COR-L47 (cell line): ENCODE data around the gene SH3RF2.
"Not testable (repeated sequence)": the region's sequence is repeated elsewhere in the genome, so short reads cannot be mapped to it uniquely, and the experiment has no call there.

Source experiments
- DNase-seq: peaks from one replicate; lab custom pipeline; 2025; lab: John Stamatoyannopoulos, UW

The SH3RF2 gene

DNA sequence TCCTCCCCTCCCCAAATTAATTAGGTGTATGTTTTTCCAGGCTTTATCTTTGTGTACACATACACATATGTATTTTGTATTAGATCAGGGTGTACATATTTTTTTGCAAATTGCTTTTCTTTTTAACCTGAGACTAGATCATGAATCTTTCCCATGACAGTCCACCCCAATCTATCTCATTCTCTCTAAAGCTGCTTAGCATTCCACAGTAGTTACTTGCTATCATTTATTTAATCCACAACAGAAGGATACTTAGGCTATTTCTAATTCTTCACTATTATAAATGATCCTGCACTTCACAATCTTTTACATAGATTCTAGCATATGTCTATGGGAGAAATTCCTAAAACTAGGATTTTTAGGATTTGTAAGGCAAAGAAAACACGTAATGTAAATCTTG is 43.9 kb downstream of the SH3RF2 start:
- no peak for DNase-seq

DNA sequence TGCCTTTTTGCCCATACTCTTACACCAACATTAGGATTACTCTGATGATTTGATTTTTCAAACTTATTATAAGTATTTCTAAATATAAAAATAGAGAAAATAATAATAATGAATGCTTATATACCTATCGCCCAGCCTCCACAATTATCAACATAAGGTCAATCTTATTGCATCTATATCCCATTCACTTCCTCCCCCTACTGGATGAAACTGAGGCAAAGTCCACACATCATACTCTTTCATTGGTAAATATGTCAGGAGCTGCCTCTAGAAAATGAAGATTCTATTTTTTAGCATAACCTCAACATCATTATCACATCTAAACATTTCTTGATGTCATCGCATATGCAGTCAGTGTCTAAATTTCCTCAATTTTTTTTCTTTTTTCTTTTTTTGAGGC is 44.3 kb downstream of the SH3RF2 start:
- DNase-seq = no peak

DNA sequence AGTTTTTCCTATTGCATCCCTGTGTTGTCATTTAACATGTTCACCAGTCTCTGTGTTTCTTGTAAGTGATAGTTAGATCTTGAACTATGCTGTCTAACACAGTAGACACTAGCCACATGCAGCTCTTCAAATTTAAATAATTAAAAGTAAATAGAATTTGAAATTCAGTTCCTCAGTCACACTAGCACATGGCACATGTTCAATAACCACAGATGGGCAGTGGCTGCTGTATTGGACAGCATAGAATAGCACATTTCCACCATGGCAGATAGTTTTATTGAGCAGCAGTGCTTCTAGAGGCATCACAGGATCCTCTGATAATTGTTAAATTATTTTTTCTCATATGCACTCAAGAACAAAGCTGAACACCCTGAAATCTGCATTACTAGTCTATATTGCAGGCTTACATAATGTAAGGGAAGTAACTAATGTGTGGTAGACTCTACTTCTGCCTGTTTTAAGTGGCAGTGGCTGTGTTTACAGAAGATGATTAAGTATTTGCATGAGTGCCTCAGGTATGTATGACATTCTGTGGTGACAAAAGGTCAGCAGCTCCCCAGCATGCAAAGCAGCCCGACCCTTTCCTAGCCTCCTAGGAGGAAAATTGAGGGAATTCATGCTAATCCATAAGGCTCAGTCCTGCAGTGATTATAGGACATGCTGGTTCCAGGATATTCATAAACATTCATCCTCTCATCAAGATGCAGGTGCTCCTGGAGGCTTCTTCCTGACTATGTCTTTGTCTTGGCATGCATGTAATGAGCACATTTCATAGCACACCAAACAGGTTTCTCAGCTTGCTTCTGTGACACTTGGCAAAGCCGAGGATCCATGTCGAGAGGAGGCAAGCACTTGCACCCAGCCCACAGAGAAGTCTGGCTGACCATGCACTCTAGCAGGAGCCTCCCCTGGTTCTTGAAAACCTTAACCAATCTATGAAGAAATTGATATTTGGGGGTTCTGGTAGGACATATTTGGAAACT is 45.5 kb downstream of the SH3RF2 start:
- DNase-seq = no peak

DNA sequence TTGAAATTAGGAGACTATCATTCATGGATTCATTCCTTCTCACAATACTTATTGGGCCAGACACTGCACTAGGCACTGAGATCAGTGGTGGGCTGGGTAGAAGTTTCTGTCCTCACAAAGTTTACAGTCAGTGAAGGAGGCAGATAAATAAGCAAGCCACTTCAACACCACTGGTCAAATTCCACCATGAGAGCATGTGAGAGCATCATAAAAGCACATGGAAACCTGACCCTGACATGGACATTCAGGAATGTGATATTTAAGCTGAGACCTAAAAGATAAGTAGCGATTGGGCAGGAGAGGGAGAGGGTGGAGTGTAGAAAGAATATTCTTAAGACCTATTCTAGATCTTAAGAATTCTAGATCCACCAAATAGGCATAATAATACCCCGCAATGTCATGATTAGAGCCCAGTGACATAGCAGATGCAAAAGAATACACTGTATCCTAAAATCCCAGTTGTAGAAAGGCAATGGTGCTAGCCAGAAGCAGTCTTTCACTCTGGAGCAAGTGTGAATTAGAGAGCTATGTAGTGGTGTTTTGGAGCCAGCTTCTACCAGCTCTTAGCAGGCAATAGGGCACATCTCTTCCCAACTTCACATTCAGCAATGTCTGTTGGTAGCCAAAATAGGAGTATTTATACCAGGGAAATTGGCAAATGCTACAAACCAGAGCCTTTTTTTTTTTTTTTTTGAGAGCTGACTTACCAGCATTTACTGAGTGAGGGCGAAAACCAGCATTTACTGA is 46.4 kb downstream of the SH3RF2 start:
- DNase-seq = no peak

DNA sequence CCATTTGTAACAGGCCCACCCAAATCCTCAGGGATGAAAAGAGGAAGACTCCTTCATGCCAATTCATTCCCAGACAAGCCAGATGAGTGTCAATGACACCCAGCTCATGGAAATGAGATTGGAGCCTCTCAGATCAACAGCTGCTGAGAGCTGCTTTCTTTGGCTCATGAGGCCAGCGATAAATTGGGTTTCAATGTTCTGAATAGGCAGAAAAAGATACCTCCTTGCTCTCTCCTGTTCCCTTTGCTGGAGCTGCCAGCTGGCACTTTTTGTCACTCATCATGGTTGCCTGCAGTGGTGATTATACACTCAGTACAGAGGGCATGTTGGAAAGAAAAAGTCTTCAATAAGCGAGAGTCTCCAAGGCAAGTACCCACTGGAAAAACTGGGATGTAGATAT is 47.1 kb downstream of the SH3RF2 start:
- no peak for DNase-seq

DNA sequence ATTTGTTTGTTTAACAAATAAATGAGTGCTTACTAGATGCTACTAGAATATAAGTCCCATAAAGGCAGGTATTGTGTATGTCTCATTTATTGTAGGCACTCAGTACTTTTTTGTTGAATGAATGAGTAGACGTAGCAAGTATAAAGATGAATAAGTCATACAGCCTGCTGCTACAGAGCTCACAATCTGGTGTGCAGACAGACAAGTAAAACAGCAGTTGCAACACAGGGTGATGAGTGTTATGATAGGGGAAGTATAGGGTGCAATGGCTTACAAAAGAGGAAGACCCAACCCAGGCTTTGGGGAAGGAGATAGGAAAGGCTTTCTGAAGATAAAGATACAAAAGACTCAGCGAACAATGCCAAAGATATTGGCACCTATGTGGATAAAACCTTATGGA is 47.7 kb downstream of the SH3RF2 start:
- DNase-seq = no peak

DNA sequence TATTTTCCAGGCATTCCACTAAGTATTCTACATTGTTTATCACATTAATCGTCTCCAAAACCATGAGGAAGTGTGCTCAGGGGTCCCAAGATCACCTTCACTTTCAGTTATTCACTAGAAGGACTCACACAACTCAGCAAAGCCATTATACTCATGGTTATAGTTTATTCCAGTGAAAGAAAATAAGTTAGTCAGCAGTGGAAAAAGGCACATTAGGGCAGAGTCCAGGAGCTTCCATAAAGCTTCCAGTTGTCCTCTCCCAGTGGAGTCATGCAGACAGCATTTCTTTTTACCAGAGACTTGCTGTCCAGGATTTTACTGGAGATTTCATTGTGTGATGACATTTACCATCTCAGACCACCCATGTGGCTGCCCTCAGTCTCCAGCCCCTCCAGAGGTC is 51.5 kb downstream of the SH3RF2 start:
- DNase-seq = no peak

DNA sequence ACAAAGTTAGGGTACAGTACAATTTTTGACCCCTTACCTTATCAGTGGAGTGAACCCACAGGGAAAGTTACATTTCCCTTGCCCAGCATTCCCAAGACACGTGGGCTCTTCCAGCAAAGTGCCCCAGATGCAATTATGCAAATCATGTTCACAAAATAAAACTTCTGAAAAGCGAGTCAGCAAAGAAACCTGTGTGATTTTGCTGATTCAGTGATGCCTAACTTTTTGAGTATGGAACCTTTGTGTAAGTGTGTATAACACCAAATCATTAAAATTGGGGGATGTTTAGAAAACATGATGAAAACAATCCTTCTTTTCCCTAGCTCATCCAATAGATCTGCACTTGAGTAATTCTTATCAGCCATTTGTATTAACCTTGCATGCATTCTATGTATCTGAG is 52.6 kb downstream of the SH3RF2 start:
- DNase-seq = no peak

DNA sequence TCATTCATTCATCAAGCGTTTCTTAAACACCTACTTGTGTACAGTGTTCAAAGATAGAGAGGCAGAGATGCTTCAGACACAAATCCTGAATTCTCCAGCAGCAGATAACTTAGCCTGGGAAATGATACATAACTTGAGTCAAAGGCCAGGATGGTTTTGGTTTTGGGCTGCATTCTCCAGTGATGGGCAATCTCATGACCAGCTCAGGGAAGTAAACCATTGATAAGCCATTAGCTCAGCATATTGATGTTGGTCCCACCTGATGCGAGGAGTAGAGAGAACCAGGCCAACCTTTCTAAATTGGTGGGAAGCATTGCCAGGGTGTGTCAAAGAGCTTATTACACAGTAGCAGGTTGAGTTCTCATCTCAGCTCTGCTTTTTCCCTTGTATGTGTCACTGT is 53.0 kb downstream of the SH3RF2 start:
- no peak for DNase-seq

DNA sequence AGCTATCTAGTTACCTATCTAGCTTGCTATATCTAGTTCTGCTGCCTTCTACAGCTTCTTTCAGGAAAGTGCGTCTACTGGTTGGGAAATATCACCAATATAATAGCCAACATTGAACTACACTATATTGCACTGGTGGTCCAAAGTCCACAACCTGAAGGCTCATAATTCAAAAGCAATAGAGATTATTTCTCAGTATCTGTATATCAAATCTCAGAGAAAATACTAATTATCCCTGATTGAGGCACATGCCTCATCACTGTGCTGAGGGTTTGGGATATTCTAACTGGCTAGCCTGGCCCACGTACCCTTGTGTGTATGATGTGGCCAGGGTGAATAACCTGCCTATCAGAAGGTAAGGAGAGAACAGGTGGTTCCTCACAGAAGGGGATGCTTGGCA is 53.8 kb downstream of the SH3RF2 start:
- no peak for DNase-seq

DNA sequence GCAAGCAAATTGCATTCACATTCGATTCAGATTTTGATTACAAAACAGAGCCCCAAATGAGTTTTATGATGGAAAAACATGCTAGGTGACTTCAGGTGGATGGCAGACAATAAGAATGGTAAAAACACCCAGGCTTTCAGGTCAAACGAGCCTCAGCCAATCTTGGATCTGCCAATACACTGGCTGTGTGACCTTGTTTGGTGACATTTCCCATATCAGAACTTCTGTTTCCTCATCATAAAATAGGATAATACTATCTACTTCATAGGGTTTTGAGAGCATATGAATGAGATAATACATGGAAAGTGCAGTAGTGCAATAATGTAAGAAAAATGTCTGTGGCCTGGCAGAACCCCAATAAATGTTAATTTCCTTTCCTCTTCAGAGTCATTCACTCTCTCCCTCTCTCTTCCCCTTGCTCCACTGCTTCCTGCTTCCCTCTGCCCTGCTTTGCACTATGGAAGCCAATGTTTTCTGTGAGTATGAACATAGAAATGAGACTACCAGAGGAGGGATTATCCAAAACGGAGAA is 54.7 kb downstream of the SH3RF2 start:
- no peak for DNase-seq

DNA sequence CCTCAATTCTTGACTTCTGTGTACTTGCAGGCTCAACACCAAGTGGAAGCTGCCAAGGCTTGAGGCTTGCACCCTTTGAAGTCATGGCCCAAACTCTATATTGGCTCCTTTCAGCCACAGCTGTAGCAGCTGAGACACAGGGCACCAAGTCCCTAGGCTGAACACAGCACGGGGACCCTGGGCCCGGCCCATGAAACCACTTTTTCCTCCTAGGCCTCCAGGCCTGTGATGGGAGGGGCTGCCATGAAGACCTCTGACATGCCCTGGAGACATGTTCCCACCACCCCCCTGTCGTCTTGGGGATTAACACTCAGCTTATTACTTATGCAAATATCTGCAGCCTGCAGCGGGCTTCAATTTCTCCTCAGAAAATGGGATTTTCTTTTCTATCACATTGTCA is 57.2 kb downstream of the SH3RF2 start:
- DNase-seq = not testable (repeated sequence)

DNA sequence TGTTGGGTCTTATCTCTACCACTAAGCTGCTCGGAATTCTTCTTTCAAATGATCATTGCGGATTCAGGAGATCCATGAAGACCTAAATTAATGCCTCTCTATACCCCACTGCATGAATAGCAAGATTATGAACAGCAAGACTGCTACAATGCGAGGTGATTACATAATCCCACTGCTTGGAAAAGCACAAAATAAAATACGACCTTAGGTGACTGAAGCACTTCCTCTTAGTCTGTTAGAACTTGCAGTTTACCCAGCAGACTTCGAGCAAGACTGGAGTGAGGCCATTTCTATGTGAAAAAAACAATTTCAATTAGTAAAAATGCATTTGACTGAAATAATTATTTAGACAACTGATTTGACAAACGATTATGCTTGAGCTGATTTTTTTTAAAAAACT is 59.8 kb downstream of the SH3RF2 start:
- no peak for DNase-seq

DNA sequence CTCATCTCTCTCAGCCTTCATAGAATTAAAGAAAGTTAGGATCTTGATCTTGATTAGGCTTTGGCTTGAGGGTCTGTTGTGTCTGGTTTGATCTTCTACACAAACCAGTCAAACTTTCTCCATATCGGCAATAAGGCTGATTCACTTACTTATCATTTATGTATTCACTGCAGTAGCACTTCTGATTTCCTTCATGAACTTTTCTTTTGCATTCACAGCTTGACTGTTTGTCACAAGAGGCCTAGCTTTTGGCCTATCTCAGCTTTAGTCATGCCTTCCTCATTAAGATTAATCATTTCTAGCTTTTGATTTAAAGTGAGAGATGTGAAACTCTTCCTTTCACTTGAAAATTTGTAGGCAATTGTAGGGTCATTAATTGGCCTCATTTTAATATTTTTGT is 62.8 kb downstream of the SH3RF2 start:
- DNase-seq = no peak

DNA sequence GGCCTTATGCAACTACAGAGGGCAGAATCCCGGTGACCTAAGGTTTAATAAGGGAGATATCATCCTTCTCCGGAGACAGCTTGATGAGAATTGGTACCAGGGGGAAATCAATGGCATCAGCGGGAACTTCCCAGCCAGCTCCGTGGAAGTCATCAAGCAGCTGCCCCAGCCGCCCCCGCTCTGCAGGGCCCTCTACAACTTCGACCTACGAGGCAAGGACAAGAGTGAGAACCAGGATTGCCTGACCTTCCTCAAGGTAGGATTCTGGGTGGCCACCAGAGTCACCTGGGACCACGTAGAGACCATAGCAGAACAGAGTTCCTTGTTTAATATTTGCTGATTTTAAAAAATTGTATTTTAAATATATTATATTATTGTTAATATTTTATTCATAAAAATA is 63.7 kb downstream of the SH3RF2 start:
- no peak for DNase-seq

DNA sequence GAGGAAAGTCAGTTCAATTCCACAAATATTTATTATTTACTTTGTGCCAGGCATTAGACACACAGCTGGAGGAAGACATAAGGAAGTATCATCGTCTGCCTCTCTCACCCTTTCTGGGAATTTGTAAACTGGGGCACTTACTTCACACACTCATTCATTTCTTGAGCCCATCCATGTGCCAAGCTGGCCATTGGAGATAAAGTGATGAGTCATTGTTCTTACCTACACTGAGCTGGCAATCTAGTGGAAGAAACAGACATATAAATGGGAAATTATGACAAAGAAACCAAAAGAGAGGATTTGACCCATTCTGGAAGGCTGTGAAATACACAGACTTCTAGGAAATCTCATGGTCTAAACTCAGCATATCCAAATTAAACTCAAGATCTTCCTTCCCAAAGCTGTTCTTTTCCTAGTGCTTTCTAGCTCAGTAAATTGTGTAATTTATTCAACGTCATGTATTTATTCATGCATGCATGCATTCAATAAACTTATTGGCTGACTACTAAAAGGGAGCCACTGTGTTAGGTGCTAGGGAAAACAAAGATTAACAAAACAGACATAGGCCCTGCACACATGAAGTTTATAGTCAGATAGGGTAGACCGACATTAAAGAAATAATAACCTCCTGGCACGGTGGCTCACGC is 65.3 kb downstream of the SH3RF2 start:
- no peak for DNase-seq

DNA sequence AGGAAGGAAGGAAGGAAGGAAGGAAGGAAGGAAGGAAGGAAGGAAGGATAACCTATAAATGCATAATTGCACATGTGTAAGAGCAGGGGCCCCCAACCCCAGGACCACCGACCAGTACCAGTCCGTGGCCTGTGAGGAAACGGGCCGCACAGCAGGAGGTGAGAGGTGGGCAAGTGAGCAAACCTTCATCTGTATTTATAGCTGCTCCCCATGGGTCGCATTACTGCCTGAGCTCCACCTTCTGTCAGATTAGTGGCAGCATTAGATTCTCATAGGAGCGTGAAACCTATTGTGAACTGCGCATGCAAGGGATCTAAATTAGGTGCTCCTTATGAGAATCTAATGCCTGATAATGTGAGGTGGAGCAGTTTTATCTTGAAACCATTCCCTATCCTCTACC is 66.1 kb downstream of the SH3RF2 start:
- DNase-seq = no peak

DNA sequence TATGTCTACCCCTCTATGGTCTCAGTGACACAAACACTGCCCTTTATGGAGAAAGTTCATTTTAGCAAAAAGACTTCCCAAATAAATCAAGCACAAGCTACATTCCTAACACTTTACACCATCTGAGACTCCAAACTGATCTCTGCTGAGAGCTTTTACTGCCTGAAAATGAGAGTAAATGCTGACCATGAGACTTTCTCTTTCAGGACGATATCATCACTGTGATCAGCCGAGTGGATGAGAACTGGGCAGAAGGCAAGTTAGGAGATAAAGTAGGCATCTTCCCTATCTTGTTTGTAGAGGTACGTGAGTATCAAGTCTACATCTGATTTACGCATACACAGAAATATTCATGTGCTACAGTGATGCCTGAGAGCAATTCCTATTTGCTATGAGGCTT is 67.5 kb downstream of the SH3RF2 start:
- DNase-seq = no peak

DNA sequence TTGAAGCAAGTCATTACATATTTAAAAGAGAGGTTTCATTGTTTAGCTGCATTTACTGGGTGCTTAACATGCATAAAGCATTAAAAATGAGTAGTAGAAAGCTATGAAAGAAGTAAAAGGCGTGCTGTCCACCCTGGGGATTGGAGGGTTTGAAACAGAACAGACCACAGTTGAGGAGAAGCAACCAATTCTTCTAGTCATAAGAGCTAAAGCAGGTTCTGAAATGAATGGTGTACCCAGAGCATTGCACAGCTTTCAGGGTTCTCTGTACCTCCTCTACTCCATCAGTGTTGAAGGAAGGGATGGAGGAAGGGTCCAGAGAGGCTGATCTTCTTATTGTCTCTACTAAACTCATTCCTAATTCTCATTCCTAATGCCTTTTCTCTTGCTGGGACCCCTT is 68.9 kb downstream of the SH3RF2 start:
- DNase-seq = no peak

DNA sequence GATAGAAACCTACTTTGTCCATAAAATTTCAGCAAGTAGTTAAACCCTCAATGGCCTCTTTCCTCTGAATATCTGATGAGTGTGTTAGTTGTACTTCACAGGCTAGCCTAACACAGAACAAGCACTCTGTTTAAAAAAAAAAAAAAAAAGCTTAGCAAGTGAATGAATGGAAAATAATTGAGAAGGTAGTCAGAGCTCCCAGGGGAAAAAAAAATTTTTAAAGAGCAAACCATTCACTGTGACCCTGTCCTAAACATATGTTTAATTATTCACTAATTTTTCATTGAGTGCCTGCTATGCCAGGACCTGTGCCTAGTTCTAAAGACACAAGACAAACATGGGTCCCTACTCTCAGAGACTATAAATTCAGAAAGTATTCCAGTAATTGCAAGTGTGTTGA is 69.3 kb downstream of the SH3RF2 start:
- no peak for DNase-seq

DNA sequence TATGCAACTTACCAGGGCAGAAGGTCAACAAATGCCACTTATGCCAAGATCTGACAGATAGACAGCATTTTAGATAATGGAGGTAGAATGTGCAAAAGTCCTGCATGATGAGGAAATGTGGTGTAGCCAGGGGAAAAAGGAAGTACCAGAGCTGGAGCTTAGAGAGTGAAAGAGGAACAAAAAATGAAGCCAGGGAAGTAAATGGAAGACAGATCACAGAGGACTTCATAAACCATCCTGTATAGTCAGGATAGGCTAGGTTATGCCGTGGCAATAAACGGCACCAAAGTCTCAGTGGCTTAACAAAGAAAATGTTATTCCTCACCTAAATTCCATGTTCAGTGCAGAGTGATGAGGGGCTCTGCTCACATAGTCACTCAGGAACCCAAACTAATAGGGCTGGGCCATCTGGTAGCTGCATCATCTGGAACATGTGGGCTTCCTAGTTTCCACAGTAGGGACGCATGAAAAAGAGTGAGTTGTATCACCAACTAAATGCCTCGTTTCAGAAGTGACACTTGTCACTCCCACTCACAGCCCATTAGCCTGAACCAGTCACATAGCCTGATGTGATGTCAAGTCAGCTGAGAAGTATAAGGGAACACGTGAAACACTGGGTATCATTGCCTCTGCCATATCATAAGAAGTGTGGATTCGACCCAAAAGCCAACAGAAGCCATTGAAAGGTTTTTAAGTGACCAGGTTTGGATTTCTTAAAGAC is 70.3 kb downstream of the SH3RF2 start:
- DNase-seq = no peak

DNA sequence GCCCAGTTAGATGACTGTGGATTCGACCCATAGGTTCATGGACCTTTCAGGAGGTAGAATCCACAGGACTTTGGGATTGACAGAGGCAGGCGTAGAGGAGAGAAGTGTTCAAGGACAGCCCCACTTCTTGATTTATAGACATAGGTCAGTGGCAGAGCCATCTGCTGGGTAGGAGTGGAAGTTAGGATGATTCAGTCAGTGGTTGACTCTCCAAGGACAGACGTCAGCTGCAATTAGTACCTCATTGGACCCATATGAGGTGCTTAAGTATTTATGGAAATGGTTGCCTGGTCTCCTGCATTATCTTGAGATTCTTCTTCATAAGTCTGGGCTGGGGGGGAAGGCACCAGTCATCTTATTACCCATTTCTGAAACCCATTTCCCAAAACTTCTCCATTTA is 70.9 kb downstream of the SH3RF2 start:
- DNase-seq = no peak
